CD4-positive, alpha-beta T cell (primary cell): ENCODE measurements around the gene SLC6A18. TPM values are rescaled to one million over a fixed set of nuclear protein-coding genes. Genes with fewer than 3 reads are reported as not detected.
"Not testable (repeated sequence)": the region's sequence is repeated elsewhere in the genome, so short reads cannot be mapped to it uniquely, and the experiment has no call there.

Experiments
- ATAC-seq: fragments of 200-7000 bp; cut with Tn5 transposase; one replicate; pipeline ENCODE4 v1.10.0; 2022; ENCODE audit warnings: mild to moderate bottlenecking; ENCODE audit not compliant: poor library complexity
- CTCF ChIA-PET: fragments of 350-600 bp; sonication (Branson Sonifier 250); formaldehyde crosslinking; loops from one replicate; lab custom pipeline; 2021; ENCODE audit warnings: antibody characterized with exemption, inconsistent platforms; lab: Charles Lee
- POLR2A ChIA-PET: fragments of 350-600 bp; sonication (Branson Sonifier 250); formaldehyde crosslinking; loops from one replicate; lab custom pipeline; 2021; ENCODE audit warnings: antibody characterized with exemption, inconsistent platforms; lab: Charles Lee
- DNase-seq, 14 experiments: peaks; one replicate each; pipeline ENCODE4 v3.0.0-alpha.2; 2013 to 2020; ENCODE audit warnings: mixed read lengths in 2 of 14
- H3K27ac ChIP-seq, 2 donors: one replicate each; pipeline versions ENCODE4 v1.5.1 to v1.7.0; 2013; ENCODE audit warnings: low read length in 2 of 2, low read depth in 1 of 2, mild to moderate bottlenecking in 1 of 2
- H3K27me3 ChIP-seq, 2 experiments: 1 replicate in 1 of 2; 2 replicates in 1 of 2; pipeline versions ENCODE4 v1.6.1 to v1.7.0; 2013; ENCODE audit warnings: low read length in 2 of 2, control low read depth in 1 of 2, mild to moderate bottlenecking in 1 of 2, moderate library complexity in 1 of 2; ENCODE audit not compliant: insufficient read depth in 2 of 2, control insufficient read depth in 1 of 2
- H3K36me3 ChIP-seq: one replicate; pipeline ENCODE4 v1.6.1; 2013; ENCODE audit warnings: low read length, control low read depth; ENCODE audit not compliant: insufficient read depth
- H3K4me1 ChIP-seq: one replicate; pipeline ENCODE4 v1.6.1; 2013; ENCODE audit warnings: low read length, control low read depth; ENCODE audit not compliant: insufficient read depth
- H3K4me3 ChIP-seq: one replicate; pipeline ENCODE4 v1.5.1; 2013; ENCODE audit warnings: mild to moderate bottlenecking, low read length, moderate library complexity
- H3K9me3 ChIP-seq, 2 experiments: 1 replicate in 1 of 2; 2 replicates in 1 of 2; pipeline versions ENCODE4 v1.6.1 to v1.7.0; 2013; ENCODE audit warnings: low read length in 2 of 2, mild to moderate bottlenecking in 2 of 2, control low read depth in 1 of 2, moderate library complexity in 1 of 2; ENCODE audit not compliant: control insufficient read depth in 1 of 2, insufficient read depth in 1 of 2
- H3K27ac Mint-ChIP-seq: one replicate; pipeline ENCODE4 v1.8.0; 2020; ENCODE audit warnings: mixed read lengths
- H3K27me3 Mint-ChIP-seq: one replicate; pipeline ENCODE4 v1.8.0; 2021; ENCODE audit warnings: mixed read lengths
- H3K36me3 Mint-ChIP-seq: one replicate; pipeline ENCODE4 v1.8.0; 2021; ENCODE audit warnings: low read depth, mixed read lengths
- H3K4me1 Mint-ChIP-seq: one replicate; pipeline ENCODE4 v1.8.0; 2021; ENCODE audit warnings: low read depth, mixed read lengths
- H3K4me3 Mint-ChIP-seq: one replicate; pipeline ENCODE4 v1.8.0; 2020; ENCODE audit warnings: mild to moderate bottlenecking, mixed read lengths
- H3K9me3 Mint-ChIP-seq: one replicate; pipeline ENCODE4 v1.8.0; 2020; ENCODE audit warnings: mixed read lengths
- CTCF ChIP-seq: fragments of 200-600 bp; IDR thresholded peaks from one replicate; pipeline ENCODE4 v1.8.0; 2022; ENCODE audit warnings: antibody characterized with exemption, mild to moderate bottlenecking
- intact Hi-C, 2 experiments: fragments of 100-400 bp; cut with DNase I in 1 of 2; cut with micrococcal nuclease in 1 of 2; formaldehyde crosslinking; loops; one replicate each; pipeline versions ENCODE4 v1.15.1 to v1.9.0; 2023 to 2025; cut with DNase I, micrococcal nuclease
- total RNA-seq, 174 experiments: library from RNA in 2 of 174; stranded (reverse) in 2 of 174; gene quantifications; one replicate each; pipeline ENCODE4 v1.2.3 and lab custom pipeline; 2021 to 2026

SLC6A18 gene
- total RNA-seq, 2 experiments from 2014 or later = not detected

GRCh38 chr5:1266791-1267190, 41.6 kb downstream of the SLC6A18 start:
- intact Hi-C loops = no loop called here
- H3K27me3 ChIP-seq = no peaks in the 10 kb centered on the region
- TF ChIP-seq CTCF = no peak
- ATAC-seq (no peak), DNase-seq (no peak)
- Mint-ChIP-seq H3K27me3 (no peaks in the 10 kb centered on the region), H3K4me3 (no peak overlapping the region), H3K36me3 (no peaks in the 10 kb centered on the region), H3K9me3 (no peaks in the 10 kb centered on the region), H3K27ac (no peak overlapping the region), H3K4me1 (peaks cover 11% of the 10 kb centered on the region)
- H3K4me3 ChIP-seq = no peak overlapping the region
- H3K4me1 ChIP-seq = peaks cover 12% of the 10 kb centered on the region
- H3K27ac ChIP-seq = no peak overlapping the region
- CTCF ChIA-PET = no interaction called here
- H3K36me3 ChIP-seq = no peaks in the 10 kb centered on the region
- POLR2A ChIA-PET = no interaction called here
- peaks cover 0 to 3% of the 10 kb centered on the region in 2 experiments for H3K9me3 ChIP-seq

- CTCF ChIA-PET, H3K9me3 Mint-ChIP-seq: not testable (repeated sequence)
Observed at GRCh38 chr5:1267464-1267863, 42.3 kb downstream of the SLC6A18 start.

GRCh38 chr5:1268056-1268455, 42.9 kb downstream of the SLC6A18 start:
- Histone ChIP-seq H3K4me3 (no peak overlapping the region), H3K36me3 (no peaks in the 10 kb centered on the region), H3K9me3 (no peaks in the 10 kb centered on the region), H3K27me3 (no peaks in the 10 kb centered on the region), H3K4me1 (peaks cover 12% of the 10 kb centered on the region), H3K27ac (no peak overlapping the region)
- TF ChIP-seq CTCF = no peak
- ChIA-PET POLR2A (no interaction called here), CTCF (no interaction called here)
- ATAC-seq (no peak), DNase-seq (no peak)
- Mint-ChIP-seq H3K4me3 (no peak overlapping the region), H3K27ac (no peak overlapping the region), H3K9me3 (no peaks in the 10 kb centered on the region), H3K4me1 (peaks cover 11% of the 10 kb centered on the region), H3K36me3 (no peaks in the 10 kb centered on the region), H3K27me3 (no peaks in the 10 kb centered on the region)
- intact Hi-C loops = no loop called here

More at GRCh38 chr5:1267464-1267863, 42.3 kb downstream of the SLC6A18 start:
- H3K4me3 ChIP-seq, ATAC-seq, H3K27ac Mint-ChIP-seq, POLR2A ChIA-PET, H3K4me3 Mint-ChIP-seq, H3K9me3 ChIP-seq, H3K27me3 ChIP-seq, DNase-seq, H3K36me3 Mint-ChIP-seq, intact Hi-C loops, H3K36me3 ChIP-seq, H3K27ac ChIP-seq, H3K27me3 Mint-ChIP-seq: not testable (repeated sequence)
- peaks cover 12% of the 10 kb centered on the region for H3K4me1 ChIP-seq
- H3K4me1 Mint-ChIP-seq = peaks cover 11% of the 10 kb centered on the region

GRCh38 chr5:1268666-1269065, 43.5 kb downstream of the SLC6A18 start:
- ChIA-PET CTCF (no interaction called here), POLR2A (no interaction called here)
- DNase-seq (peak in 8 of 14 experiments; percentile 14 to 56 (median 34)), ATAC-seq (peak; percentile 80)
- no peak overlapping the region for H3K27ac ChIP-seq
- H3K4me1 Mint-ChIP-seq = peaks cover 11% of the 10 kb centered on the region
- no peak overlapping the region for H3K4me3 ChIP-seq
- H3K27me3 Mint-ChIP-seq = no peaks in the 10 kb centered on the region
- no peaks in the 10 kb centered on the region for H3K36me3 Mint-ChIP-seq
- no peaks in the 10 kb centered on the region for H3K36me3 ChIP-seq
- H3K9me3 Mint-ChIP-seq = no peaks in the 10 kb centered on the region
- no peak for TF ChIP-seq CTCF
- H3K4me3 Mint-ChIP-seq = no peak overlapping the region
- peaks cover 12% of the 10 kb centered on the region for H3K4me1 ChIP-seq
- H3K27me3 ChIP-seq = no peaks in the 10 kb centered on the region
- H3K27ac Mint-ChIP-seq = peak overlapping the region; percentile 48
- H3K9me3 ChIP-seq = no peaks in the 10 kb centered on the region
- intact Hi-C loops = no loop called here
